GM18519 (cell line): ENCODE measurements around the gene KCNQ5.

Experiments
- ATAC-seq: cut with Tn5 transposase; IDR thresholded peaks from one replicate; pipeline ENCODE4 v1.9.1; 2021; ENCODE audit warnings: mild to moderate bottlenecking, moderate library complexity; ENCODE audit not compliant: unreplicated experiment, low FRiP score

KCNQ5 gene

DNA sequence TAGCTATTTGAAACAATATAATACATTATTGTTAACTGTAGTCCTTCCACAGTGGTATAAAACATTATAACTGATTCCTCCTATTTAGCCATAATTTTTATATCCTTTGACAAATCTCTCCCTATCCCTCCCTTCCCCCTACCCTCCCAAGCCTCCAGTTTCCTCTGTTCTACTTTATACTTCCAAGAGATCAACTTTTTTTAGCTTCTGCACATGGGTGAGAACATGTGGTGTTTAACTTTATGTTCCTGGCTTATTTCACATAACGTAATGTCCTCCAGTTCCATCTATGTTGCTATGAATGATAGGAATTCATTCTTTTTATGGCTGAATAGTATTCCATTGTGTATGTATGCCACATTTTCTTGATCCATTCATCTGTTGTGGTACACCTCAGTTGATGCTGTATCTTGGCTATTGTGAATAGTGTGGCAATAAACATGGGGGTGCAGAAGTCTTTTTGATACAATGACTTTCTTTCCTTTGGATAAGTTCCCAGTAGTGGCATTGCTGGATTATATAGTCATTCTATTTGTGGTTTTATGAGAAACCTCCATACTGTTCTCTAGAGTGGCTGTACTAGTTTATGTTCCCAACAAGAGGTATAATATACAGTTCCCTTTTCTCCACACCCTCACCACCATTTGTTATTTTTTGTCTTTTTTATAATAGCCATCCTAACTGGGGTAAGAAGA lies 205.0 kb downstream of the KCNQ5 start:
- no peak for ATAC-seq

DNA sequence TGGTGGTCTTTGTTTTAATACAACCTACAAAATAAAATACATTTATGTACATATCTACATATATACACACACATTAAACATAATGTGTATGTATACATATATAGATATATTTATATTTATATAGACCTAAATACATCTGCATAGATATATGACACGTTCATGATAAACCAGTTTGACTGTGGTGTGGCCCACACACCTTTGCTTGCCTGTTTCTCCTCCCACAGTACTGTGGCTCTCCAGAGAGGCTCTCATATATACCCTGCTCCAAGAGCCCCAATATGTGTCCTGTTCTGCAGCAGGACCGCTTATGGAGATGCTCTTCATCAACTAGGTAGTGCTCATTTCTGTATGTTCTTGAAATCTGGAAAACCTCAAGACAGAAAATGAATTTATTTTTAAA lies 207.0 kb downstream of the KCNQ5 start:
- ATAC-seq = no peak

DNA sequence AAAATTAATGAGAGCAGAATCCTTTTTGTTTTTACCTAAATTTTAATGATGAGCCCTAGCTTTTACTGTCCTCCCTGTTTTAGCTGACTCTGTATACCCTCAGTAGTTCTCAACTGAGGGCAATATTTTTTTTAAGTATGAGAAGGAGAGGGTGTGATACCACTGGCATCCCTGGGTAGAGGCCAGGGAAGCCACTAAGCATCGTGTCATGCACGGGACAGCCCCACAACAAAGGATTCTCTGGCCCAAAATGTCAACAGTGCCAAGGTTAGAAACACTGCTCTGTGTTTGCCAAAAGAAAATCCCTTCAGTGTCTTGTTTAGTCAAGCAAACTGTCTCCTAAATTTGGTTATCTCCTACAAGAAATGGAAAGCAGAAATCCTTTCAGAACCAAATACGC lies 210.4 kb downstream of the KCNQ5 start:
- ATAC-seq = no peak

DNA sequence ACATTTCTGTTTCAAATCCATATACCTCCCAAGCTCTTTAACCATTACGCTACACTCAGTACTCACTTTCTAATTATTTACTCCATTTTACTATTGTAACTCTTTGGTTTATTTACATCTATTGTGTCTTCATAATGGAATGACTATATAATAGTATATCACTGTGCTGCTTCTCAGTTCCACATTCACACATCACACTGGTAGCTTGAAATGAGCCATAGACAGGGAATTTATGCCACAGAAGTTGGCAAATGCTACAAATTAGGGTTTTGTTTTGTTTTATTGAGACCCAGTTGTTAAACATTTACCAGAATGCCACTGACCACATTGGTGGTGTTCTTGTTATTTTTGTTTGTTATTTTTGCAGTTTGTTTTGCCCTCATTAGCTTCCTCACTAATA lies 213.9 kb downstream of the KCNQ5 start:
- no peak for ATAC-seq

DNA sequence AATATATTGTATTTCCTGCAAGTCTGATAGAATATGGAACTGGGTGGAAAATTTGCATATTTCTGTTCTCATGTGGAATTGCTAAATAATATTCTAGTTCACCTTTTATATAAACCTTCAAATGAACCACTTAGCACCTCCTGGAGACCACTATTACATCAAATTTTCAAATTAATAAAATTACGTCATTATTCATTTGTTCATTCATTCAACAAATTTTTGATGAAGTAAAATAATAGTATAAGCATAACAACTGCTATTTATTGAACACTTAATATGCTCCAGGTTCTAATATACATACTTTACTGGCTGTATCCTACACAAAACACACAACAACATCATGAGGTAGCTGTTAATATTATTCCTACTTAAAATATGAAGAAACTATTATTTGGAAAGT lies 215.1 kb downstream of the KCNQ5 start:
- ATAC-seq = no peak

DNA sequence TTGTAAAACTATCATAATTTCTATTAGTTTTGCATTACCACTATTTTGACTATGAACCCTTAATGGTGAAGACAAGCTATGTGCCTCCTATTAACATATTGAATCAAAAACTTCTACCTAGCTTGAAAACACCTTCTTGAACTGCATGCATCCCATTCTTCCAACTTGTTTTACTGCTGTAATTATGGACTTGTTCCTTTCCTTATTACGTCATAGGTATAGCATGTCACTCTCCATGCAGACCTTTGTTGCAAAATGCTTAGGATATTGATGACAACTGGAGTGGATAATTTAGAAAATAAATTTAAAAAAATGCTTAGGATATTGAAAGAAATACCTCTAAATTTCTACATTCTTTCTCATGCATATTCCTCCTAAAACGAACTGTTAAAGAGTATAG lies 219.3 kb downstream of the KCNQ5 start:
- no peak for ATAC-seq

DNA sequence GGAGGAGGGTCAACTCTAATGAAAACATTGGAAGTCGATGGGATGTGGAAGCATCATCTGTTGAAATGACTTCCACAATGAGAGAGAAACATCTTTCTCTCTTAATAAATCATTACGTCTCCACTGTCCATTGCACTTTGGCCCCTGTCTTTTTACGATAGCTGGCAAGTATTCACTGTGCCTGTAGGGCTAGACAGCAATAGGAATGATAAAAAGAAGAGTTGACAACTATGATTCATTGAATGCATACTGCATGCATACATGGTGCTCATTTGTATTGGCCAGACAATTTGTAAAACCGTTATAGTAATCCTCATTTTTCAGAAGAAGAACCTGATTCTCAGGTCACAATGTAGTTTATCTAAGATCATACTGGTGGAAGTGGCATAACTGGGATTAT lies 220.3 kb downstream of the KCNQ5 start:
- no peak for ATAC-seq

DNA sequence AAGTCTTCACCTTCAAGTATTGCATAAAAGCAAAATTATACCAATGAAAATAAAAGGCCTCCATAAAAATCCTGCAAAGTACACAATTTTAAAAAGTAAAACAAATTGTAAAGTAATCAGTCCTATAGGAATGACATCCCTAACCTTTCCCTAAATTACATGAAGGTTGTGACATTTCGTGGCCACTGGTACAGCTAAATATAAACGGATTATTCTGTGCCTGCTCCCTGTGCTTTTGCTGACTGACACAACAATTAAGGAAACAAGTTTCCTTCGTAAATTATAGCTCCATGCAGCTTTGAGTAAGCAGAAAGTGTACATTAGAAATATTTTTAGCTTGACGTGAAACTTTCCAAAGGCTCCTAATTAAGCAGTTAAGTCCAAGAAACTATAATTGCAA lies 222.8 kb downstream of the KCNQ5 start:
- ATAC-seq = no peak

DNA sequence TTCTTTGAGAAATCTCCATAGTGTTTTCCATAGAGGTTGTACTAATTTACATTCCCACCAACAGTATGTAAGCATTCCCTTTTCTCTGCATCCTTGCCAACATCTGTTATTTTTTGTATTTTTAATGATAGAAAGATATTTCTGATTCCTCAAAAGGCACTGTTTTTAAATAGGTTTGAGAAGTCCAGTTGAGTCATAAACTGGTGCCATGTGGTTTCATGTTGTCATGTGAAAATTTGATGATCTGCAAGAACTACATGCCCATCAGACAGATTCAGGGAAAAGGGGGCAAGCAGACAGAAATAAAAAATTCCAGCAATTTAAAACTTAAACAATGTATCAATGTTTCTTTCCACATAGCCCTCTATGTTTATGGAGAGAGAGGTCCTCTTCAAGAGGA lies 227.5 kb downstream of the KCNQ5 start:
- ATAC-seq = no peak

DNA sequence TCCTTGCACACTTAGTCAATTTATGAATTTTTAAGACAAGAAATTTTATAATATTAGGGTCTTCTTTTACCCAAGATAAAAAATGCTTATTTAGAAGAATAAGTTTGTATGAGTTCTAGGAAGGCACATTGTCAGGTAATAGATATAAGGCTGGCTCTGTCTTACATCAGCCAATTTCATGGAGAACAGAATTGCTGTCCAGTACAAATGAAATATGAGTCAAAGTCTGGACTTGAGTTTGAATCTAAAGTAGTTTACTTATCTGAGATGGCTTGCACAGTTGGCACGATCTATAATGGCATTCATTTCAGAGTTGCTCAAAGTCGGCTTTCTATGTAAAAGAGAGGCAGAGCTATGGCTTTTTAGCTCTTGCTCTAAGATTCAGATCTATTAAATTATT lies 228.2 kb downstream of the KCNQ5 start:
- ATAC-seq = no peak

DNA sequence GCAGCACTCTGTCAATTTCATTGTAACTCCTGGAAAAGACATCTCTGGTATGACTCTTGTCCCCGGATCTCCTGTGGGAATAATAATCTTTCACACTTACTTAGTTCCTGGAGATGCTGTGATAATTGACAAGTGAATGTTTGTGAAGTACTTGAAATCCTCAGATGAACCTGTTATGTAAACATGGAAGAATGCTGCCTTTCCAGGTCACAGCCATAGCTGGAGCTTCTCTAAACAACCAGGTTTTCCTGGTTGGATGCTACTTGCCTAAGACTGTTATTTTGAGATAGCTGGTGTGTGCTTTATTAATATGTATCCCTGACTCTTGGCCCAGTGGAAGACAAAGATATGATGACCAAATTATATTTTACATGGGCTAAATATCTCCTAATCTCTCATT lies 228.6 kb downstream of the KCNQ5 start:
- no peak for ATAC-seq

DNA sequence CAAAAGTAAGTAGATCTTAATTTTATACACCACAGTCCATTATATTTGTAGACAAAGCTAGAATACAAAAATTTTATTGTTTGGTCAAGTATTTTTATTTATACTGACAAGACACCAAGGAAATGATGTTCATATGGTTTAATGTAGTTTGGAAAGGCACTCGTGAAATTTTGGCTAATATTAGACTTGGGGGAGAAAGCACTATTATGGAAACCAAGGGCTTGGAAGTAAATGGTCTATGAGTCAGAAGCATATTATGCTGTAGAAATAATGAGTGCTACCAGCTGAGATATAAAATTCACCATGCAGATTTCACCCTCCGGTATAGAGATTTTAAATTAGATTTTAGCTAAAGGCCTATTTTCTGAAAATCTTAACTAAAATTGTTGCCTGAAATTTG lies 233.6 kb downstream of the KCNQ5 start:
- no peak for ATAC-seq

DNA sequence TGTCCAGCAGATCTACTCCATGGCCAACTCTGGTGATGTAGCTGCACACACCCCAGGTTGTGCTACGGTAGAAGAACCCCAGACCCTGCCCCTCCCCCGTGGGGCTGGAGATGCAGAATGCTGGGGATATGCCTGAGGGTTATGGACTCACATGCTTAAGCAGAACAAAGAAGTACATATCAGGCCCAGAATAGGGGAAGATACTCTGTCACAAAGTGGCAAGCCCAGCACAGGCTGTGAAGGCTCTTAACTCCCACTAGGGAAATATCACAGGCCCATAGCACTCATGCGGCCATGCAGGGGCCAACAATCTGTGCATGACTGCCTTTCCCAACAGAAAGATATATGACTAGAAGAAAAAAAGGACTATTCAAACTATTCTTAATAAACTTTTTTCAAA lies 234.9 kb downstream of the KCNQ5 start:
- ATAC-seq = no peak

DNA sequence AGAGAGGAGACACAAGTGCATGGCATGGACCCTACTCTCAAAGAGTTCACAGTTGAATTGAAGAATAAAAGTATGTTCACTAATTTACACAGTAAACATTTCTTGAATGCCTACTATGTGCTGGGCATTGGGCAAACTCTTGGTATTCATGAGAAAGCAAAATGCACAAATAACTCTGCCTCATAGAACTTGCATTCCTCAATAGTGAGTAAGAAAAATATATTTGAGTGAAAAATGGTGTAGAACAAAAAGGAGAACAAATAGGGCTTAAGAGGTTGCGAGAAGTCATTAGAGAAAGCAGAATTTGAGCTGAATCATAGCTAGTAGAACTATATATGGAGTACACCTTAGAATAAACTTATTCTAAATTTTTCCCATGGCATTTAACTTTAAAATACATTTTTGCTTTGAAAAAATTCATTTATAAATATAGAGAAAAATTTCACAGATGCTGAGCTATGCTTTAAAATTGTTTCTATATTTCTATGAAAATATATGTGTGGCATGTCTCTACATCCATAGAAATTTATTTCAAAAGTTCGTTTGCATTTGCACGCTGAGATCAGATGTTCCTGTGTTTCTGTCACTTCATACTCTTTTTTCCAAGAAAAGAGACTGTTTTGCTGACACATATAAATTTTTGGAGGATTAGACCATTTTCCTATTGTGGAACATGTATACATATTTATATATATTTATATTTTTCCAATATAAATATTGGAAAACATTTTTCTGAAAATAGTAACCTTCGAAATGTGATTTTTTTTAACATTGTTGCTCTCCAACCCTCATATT lies 236.1 kb downstream of the KCNQ5 start:
- ATAC-seq = no peak

DNA sequence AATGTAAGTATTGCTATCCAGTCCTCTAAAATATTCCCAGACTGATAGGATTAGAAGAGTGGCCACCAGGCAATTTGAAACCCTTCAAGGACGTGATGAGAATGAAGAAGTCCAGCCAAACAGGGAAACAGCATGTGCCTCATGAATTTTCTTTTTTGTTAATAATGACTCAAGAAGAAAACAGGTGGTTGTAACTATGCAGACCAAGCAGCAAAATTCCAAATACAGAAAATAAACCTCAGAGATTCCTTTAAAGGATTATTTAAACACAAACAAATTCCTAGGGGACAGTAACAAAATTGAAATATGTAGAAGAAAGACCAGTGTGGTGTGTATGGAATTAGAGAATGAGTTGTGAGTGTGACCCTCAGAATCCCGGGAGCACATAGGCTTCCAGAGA lies 239.2 kb downstream of the KCNQ5 start:
- ATAC-seq = no peak

DNA sequence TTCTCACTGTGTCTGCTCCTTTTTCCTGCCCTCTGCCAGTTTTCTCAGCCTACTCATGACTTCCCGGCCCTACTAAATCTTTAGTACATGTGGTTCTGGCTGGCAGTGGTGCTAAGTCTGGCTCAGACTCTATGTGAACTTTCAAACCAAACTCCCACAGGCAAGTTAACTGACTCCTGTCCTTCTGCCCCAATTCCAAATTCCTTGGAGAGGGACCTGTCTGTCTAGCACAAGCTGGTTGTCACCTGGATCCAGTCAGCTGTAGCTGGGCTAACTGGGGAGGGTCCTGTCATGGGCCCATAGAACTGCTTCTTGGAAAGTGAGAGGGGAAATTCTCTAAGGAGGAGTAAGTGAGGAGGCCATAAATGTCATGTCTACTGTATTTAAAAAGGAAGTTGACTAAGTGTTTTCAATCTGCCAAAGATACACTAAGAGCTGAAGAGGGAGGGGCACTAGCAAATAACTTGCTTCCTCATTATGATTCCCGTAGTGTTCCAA lies 240.1 kb downstream of the KCNQ5 start:
- peak; percentile 55 for ATAC-seq

DNA sequence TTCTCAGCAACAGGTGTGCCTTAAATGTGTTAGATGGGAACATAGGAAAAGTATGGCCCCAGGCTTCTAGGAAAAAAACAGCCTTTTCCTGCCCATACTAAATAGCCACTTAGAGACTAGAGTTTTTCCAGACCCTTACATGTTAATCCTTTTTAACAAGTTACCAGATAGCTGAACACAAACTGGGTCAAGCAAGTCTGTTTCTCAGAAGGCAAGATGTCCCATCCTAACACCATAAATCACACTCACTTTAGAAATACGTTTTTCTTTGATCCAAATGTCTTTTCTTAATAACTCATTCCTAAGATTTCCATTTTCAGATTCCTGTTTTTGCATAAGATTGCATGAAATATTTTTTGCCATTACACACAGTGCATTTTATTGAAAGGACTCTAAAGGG lies 241.3 kb downstream of the KCNQ5 start:
- no peak for ATAC-seq

DNA sequence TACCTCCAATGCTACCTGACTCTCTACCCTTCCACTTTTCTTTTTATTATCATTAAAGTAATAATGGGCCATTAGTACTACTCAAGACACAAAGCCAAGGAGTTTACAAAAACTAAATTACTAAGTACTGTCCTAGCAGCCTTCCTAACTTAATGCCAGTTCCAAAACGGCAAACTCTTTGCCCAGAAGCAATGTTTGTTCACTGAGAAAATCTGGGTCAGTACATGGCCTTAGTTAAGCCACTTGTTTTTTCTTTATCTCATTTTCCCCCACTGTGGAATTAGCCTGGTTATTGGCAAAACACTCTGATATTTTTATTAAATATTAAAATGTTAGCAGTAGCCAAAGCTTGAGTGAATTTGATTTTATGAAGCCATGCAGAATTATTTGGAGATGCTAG lies 242.4 kb downstream of the KCNQ5 start:
- no peak for ATAC-seq

DNA sequence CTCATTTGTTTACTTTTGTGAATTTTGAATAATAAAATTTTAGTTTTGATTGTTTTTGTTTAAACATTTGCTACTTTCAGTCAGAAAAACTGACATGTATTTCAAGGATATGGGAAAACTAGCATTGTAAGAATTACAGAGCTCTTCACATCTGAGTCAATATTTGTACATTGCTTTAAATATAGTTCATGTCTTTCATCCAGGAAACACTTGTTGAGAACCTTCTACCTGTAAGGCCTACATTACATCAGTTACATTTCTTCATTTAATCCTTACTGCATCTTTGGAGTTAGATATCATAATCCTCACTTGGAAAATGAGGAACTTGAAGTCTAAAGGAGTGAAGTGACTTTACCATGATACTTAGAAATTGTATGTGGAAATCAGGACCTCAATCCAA lies 242.9 kb downstream of the KCNQ5 start:
- no peak for ATAC-seq

DNA sequence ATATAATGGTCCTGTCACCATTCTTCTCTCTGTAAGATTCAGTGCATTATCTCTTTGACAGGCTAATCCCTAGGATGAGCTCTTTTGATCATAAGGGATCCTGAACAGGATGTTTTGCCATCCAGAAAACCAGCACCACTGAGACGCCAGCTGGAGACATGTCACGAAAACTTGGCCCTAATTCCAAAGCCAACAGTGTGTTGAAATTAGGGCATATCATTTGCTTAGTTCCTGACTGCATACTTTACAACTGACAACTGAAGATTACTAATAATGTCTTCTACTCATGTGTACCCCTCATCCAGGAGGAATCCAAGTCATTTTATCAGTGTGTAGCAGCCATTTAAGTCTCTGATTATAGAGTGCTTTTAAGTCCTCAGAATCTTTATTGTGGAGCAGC lies 243.6 kb downstream of the KCNQ5 start:
- ATAC-seq = no peak

DNA sequence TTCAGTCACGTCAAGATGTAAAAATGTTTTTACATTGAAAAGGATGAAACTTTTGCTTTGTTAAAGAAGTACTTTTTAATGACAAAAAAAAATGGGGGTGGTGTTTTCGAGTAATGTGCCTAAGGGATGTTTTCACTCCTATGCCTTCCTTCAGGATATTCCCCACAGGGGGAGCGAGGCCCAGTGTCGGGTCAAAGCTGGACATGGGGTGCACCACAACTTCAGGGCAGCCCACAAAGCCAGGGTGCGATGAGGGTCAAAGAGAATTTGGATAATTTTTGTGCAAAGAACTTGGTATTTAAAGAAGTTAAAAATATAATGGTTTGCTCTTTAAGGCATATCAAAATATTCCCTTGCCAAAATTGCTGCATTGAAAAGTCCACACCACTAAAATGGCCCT lies 247.8 kb downstream of the KCNQ5 start:
- ATAC-seq = no peak

DNA sequence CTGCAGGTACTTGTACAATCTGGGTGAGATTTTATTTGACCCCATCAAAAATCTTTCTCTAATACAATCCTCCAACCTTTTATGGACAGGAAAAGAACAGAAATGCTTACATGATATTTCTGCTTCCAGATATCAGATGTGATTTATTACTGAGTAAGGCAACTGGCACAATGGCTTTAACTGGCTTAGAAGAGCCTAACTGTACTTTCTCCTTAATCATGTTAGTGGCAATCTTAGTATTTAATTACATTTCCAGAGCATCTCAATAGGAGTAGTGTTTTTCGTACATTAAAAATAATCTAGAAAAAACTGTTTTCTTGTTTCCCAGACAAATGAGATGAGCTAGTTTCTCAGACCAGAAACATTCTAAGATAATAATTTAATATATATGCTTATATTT lies 251.6 kb downstream of the KCNQ5 start:
- ATAC-seq = no peak
